ENCODE measurements around the gene CGN.

DNA sequence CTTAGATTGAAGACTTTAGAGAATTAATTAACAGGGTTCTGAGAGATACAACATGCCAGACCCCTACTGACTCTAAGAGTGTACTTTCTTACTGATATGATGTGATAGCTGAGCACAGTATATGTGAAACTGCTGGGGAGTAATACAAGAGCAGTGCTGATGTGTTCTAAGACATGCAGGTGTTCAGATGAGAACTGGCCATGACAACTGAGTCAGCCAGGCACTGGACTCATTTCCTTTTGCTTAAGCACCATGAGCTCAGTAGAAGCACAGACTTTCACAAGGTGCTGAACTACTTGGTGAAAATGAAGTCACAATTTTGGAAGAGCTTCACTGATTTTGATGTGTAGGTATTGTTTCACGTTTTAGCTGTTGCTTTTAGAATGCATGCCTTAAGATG, 36.0 kb upstream of the CGN start:
- no peak for TF ChIP-seq POLR2AphosphoS5 (IDR thresholded peaks at IDR 0.05)
- TF ChIP-seq, protein P1, sequence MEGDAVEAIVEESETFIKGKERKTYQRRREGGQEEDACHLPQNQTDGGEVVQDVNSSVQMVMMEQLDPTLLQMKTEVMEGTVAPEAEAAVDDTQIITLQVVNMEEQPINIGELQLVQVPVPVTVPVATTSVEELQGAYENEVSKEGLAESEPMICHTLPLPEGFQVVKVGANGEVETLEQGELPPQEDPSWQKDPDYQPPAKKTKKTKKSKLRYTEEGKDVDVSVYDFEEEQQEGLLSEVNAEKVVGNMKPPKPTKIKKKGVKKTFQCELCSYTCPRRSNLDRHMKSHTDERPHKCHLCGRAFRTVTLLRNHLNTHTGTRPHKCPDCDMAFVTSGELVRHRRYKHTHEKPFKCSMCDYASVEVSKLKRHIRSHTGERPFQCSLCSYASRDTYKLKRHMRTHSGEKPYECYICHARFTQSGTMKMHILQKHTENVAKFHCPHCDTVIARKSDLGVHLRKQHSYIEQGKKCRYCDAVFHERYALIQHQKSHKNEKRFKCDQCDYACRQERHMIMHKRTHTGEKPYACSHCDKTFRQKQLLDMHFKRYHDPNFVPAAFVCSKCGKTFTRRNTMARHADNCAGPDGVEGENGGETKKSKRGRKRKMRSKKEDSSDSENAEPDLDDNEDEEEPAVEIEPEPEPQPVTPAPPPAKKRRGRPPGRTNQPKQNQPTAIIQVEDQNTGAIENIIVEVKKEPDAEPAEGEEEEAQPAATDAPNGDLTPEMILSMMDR (IDR thresholded peaks at IDR 0.05): no peak
